SHP77 treated with DMSO at 0.1 percent for 48 hours (cell line): ENCODE results near the gene PGM2.
"Not testable (repeated sequence)": the region's sequence is repeated elsewhere in the genome, so short reads cannot be mapped to it uniquely, and the experiment has no call there.

ENCODE experiments used
- DNase-seq: peaks from one replicate; lab custom pipeline; 2025; lab: John Stamatoyannopoulos, UW

The PGM2 gene

DNA sequence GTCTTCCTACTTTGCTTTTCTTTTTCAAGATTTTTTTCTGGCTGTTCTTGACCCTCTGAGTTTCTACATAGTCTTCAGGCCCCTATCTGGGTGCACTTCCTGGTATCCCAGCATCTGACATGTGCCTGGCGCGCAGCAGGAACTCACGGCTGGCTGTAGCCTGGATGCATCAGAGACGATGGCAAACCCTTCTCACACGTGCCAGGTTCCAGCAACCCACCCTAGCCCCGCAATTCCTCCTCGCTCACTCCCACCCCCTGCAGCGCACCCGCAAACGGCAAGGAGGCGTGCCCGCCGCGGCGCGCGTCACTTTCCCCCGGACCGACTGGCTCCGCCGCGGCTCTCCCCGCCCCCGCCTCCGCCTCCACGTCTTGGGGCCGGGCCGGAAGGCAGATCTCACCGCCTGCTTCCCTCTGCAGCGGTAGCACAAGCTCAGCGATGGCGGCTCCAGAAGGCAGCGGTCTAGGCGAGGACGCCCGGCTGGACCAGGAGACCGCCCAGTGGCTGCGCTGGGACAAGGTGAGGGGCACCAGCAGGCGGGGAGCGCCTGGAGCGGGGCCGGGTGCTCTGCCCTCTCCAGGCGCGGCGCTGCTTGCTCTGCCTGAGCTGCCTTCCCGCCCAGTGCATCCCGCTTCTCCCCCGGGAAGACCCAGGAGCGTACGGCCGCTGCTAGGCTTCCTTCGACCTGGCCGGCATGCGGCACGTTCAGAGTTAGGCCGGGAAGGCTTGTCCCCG is at the start of gene PGM2:
TSS of gene PGM2 (plus strand) at position 392 of the 735 bp plus-strand sequence. CDS start at position 439, 47 bp downstream.
- DNase-seq = no peak

GRCh38 chr4:37779896-37780295 is 46.6 kb upstream of the PGM2 start:
- no peak for DNase-seq

GRCh38 chr4:37780444-37781130 is 45.9 kb upstream of the PGM2 start:
- DNase-seq = no peak

- DNase-seq = no peak
These were observed 45.4 kb upstream of the PGM2 start for GRCh38 chr4:37781131-37781455.

GRCh38 chr4:37786267-37786666 is 40.2 kb upstream of the PGM2 start:
- DNase-seq = not testable (repeated sequence)

- DNase-seq = not testable (repeated sequence)
These were observed 38.5 kb upstream of the PGM2 start for GRCh38 chr4:37787883-37788460.

- DNase-seq = no peak
These were observed 37.7 kb upstream of the PGM2 start for GRCh38 chr4:37788819-37789218.

DNA sequence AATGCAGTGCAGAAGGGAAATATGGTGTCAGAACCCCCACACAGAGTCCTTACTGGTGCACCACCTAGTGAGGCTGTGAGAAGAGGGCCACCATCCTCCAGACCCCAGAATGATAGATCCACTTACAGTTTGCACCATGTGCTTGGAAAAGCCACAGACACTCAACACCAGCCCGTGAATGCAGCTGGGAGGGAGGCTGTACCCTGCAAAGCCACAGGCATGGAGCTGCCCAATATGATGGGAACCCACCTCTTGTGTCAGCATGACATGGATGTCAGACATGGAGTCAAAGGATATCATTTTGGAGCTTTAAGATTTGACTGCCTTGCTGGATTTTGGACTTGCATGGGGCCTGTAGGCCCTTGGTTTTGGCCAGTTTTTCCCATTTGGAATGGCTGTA is 34.2 kb upstream of the PGM2 start:
- DNase-seq = no peak

DNA sequence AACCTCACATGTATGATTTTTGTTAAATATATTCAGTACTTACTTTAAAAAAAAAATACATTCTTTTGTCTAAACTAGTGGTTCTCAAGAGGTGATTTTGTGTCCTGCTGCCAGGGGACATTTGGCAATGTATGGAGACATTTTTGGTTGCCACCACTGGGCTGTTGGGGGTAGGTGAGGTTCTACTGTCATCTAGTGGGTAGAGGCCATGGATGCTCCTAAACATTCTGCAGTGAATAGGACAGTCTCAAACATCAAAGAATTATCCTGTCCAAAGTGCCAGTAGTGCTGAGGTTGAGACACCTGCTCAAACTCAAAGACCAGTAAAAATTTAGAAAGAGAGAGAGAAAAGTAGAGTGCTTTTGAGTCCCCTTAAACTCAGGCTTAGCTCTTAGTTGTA is 32.9 kb upstream of the PGM2 start:
- no peak for DNase-seq

GRCh38 chr4:37794056-37794455 is 32.4 kb upstream of the PGM2 start:
- no peak for DNase-seq

GRCh38 chr4:37795581-37796195 is 30.8 kb upstream of the PGM2 start:
- DNase-seq = no peak

- DNase-seq = no peak
These were observed 29.1 kb upstream of the PGM2 start for GRCh38 chr4:37797374-37797773.

DNA sequence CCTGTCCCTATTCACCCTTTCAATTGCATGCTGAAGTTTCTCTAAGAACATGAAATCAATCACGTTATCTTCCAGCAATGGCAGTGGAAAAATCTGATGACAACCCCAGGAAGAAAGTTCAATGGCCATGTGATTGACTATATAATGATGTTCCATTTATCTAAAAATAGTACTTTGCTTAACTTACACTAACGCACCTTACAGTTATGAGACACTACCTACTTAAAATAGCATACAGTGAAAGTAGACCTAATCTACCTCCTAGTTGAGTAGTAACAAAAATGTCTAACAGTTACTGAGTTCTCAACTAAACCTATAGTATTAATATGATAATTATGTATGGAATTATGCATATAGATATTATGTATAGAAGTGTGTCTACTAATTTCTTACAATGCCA is 28.6 kb upstream of the PGM2 start:
- no peak for DNase-seq

- no peak for DNase-seq
These were observed 27.9 kb upstream of the PGM2 start for GRCh38 chr4:37798616-37799015.

DNA sequence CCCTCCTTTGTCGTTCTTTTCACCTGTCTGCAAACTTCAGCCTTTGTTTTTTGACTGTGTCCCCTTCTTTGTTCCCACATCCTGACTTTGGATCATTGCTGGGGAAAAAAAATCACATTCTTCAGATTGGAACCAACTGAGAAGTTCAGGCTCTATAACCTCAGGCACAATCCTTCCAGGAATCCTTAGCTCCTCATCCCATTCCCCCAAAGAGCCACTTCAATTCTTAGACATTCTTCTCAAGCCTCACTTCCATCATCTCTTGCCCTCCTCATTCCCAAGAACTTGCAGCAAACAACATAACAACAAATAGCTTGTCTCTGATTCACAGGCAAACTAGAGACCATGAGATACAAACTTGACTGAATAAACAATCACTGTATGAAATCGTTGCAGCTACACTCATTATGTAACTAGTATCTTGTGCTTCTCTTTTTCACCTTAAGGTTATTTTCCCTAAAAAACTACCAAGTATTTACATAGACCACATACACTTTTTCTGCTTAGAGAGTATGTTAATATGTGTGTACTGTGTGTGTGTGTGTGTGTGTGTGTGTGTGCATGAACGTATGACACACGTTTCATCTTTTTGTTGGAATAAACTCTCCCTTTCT is 26.4 kb upstream of the PGM2 start:
- no peak for DNase-seq

GRCh38 chr4:37802068-37802666 is 24.3 kb upstream of the PGM2 start:
- DNase-seq = no peak

GRCh38 chr4:37803348-37803973 is 23.0 kb upstream of the PGM2 start:
- DNase-seq = no peak

GRCh38 chr4:37805091-37805490 is 21.4 kb upstream of the PGM2 start:
- no peak for DNase-seq

- DNase-seq = no peak
These were observed 13.8 kb upstream of the PGM2 start for GRCh38 chr4:37812713-37813112.

DNA sequence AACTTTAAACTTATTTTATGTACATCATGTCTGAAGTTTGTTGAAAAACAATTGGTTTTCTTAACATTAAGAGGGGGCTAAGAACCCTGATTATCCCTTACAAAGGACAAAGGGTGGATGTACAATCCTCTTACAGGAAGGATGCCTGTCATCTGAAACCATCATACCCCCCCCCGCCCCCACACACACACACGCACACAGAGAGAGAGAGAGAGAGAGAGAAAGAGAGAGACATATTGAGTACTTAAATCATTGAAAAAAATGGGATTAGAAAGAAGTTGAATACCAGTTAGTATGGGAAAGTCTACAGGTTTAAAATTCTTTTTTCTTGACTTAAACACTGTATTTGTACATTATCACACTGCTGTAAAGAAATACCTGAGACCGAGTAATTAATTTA is 10.9 kb upstream of the PGM2 start:
- DNase-seq = no peak

- DNase-seq = no peak
These were observed 10.5 kb upstream of the PGM2 start for GRCh38 chr4:37816006-37816405.

DNA sequence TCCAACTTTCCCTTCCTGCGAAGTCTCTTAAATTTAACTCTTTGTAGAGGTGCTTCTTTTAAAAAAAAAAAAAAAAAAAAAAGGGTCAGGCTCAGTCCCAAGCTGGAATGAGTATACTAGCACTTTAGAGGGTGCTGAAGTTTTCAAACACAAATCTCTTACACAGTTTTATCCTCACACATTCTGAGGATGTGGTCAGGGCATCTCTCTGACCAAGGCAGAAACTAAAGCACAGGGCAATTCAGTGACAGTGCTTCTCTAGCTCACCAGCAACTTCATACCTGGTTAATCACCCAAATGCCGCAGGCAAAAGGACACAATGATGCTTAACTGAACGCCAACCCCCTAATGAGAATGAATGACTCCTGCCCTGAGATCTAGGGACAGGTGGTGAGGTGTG is 9.8 kb upstream of the PGM2 start:
- no peak for DNase-seq
